SK-N-SH (cell line): ENCODE data around the gene AARS2. TPM values are rescaled to one million over a fixed set of nuclear protein-coding genes. Genes with fewer than 3 reads are reported as not detected.
"Not testable (repeated sequence)": the region's sequence is repeated elsewhere in the genome, so short reads cannot be mapped to it uniquely, and the experiment has no call there.

Experiments used
- CTCF ChIA-PET: fragments of 300-600, 350-600 bp; formaldehyde crosslinking; extraction: SDS; loops from one replicate; lab custom pipeline; 2021; lab: Yijun Ruan, JAX
- POLR2A ChIA-PET: fragments of 350-600 bp; sonication (Branson Sonifier 250); formaldehyde crosslinking; extraction: SDS; loops from one replicate; lab custom pipeline; 2020; ENCODE audit warnings: antibody characterized with exemption, inconsistent platforms; lab: Yijun Ruan, JAX
- DNase-seq: peaks from one replicate; pipeline ENCODE4 v3.0.0; 2012
- H2AFZ ChIP-seq: fragments of 200-600 bp; sonication (generic); 2 replicates; pipeline ENCODE4 v1.8.1; 2016; ENCODE audit warnings: antibody characterized with exemption, mild to moderate bottlenecking, low read depth
- H3F3A ChIP-seq: fragments of 200-600 bp; sonication (generic); replicated peaks from 2 replicates; pipeline ENCODE3; 2016; ENCODE audit warnings: antibody characterized with exemption, mild to moderate bottlenecking; ENCODE audit not compliant: insufficient read depth
- H3K27ac ChIP-seq, 2 experiments: fragments of 200-500 bp in 1 of 2; fragments of 200-600 bp in 1 of 2; sonication (Bioruptor generic) in 1 of 2; sonication (generic), shearing (Covaris generic) in 1 of 2; 2 replicates each; pipeline versions ENCODE4 v1.5.1 to v1.6.1; 2014 to 2016; ENCODE audit warnings: low read depth in 2 of 2, inconsistent platforms in 1 of 2, low read length in 1 of 2, mild to moderate bottlenecking in 1 of 2, mixed read lengths in 1 of 2
- H3K27me3 ChIP-seq: fragments of 200-600 bp; sonication (generic), shearing (Covaris generic); 2 replicates; pipeline ENCODE4 v1.6.1; 2016; ENCODE audit warnings: mixed run types; ENCODE audit not compliant: insufficient read depth
- H3K36me3 ChIP-seq, 2 experiments: fragments of 200-500 bp in 1 of 2; fragments of 200-600 bp in 1 of 2; sonication (Bioruptor generic) in 1 of 2; sonication (generic) in 1 of 2; replicated peaks in 1 of 2; 2 replicates each; pipeline versions ENCODE3 to v1.5.1; 2014 to 2016; ENCODE audit warnings: low read length in 1 of 2, mild to moderate bottlenecking in 1 of 2; ENCODE audit not compliant: insufficient read depth in 2 of 2, control insufficient read depth in 1 of 2
- H3K4me1 ChIP-seq, 2 experiments: fragments of 200-500 bp in 1 of 2; fragments of 200-600 bp in 1 of 2; sonication (Bioruptor generic) in 1 of 2; sonication (generic), shearing (Covaris generic) in 1 of 2; 2 replicates each; pipeline versions ENCODE4 v1.5.1 to v1.6.1; 2014 to 2016; ENCODE audit warnings: low read depth in 1 of 2, low read length in 1 of 2, mixed run types in 1 of 2; ENCODE audit not compliant: insufficient read depth in 2 of 2, control insufficient read depth in 1 of 2
- H3K4me2 ChIP-seq: fragments of 200-600 bp; sonication (generic), shearing (Covaris generic); 2 replicates; pipeline ENCODE4 v1.6.1; 2017; ENCODE audit warnings: mixed run types
- H3K4me3 ChIP-seq, 2 experiments: fragments of 200-500 bp in 1 of 2; fragments of 200-600 bp in 1 of 2; sonication (Bioruptor generic) in 1 of 2; sonication (generic), shearing (Covaris generic) in 1 of 2; 2 replicates each; pipeline versions ENCODE4 v1.5.1 to v1.8.1; 2014 to 2016; ENCODE audit warnings: low read depth in 2 of 2, inconsistent platforms in 1 of 2, low read length in 1 of 2, mild to moderate bottlenecking in 1 of 2, mixed read lengths in 1 of 2, moderate library complexity in 1 of 2
- H3K79me2 ChIP-seq: fragments of 200-600 bp; sonication (generic); 2 replicates; pipeline ENCODE4 v1.8.1; 2017; ENCODE audit warnings: mild to moderate bottlenecking; ENCODE audit not compliant: insufficient read depth
- H3K9ac ChIP-seq: fragments of 200-600 bp; sonication (generic); 2 replicates; pipeline ENCODE4 v1.6.1; 2017; ENCODE audit warnings: mixed run types
- H3K9me2 ChIP-seq: fragments of 200-600 bp; sonication (generic); 2 replicates; pipeline ENCODE4 v1.6.1; 2017; ENCODE audit warnings: mixed run types
- H3K9me3 ChIP-seq: fragments of 200-600 bp; sonication (generic); 2 replicates; pipeline ENCODE4 v1.6.1; 2017; ENCODE audit warnings: mixed run types, mild to moderate bottlenecking, moderate library complexity
- H4K20me1 ChIP-seq: fragments of 200-600 bp; sonication (generic); 2 replicates; pipeline ENCODE4 v1.6.1; 2017; ENCODE audit warnings: mild to moderate bottlenecking, mixed run types; ENCODE audit not compliant: insufficient read depth
- EZH2phosphoT487 ChIP-seq: fragments of 200-600 bp; sonication (generic); IDR thresholded peaks from 2 replicates; pipeline ENCODE4 v1.6.1; 2017; ENCODE audit warnings: low read depth, mixed run types, mild to moderate bottlenecking, antibody characterized with exemption, moderate library complexity, borderline replicate concordance
- FOXM1 ChIP-seq: IDR thresholded peaks from 2 replicates; pipeline ENCODE4 v1.4.0; 2012; ENCODE audit warnings: low read depth, mild to moderate bottlenecking
- NRF1 ChIP-seq: IDR thresholded peaks from 2 replicates; pipeline ENCODE4 v1.6.1; 2012; ENCODE audit warnings: low read depth, mild to moderate bottlenecking, low read length
- REST ChIP-seq: IDR thresholded peaks from 2 replicates; pipeline ENCODE4 v1.6.1; 2012; ENCODE audit warnings: mild to moderate bottlenecking, low read depth, low read length, moderate library complexity
- RXRA ChIP-seq: IDR thresholded peaks from 2 replicates; pipeline ENCODE4 v1.4.0; 2012; ENCODE audit warnings: low read depth, mild to moderate bottlenecking, borderline replicate concordance
- SIN3A ChIP-seq: IDR thresholded peaks from 2 replicates; pipeline ENCODE4 v1.6.1; 2012; ENCODE audit warnings: low read depth, mild to moderate bottlenecking, low read length, moderate library complexity, borderline replicate concordance
- WGBS: methylation state at CpG from one replicate; pipeline ENCODE4 v1.1.6; 2017; ENCODE audit warnings: low lambda C conversion rate; 5-methylcytosine and 5-hydroxymethylcytosine counted together
- polyA plus RNA-seq, 3 experiments: library from polyadenylated mRNA; depleted of rRNA; stranded (reverse); fragments of >200 nt; gene quantifications; 2 replicates each; pipeline ENCODE4 v1.2.3, GENCODE V29; 2012
- TF ChIP-seq, protein P1 (sequence below): IDR thresholded peaks from 2 replicates; pipeline ENCODE4; 2012
- TF ChIP-seq, protein P2 (sequence below): IDR thresholded peaks from 2 replicates; pipeline ENCODE4 v1.4.0; 2012; ENCODE audit warnings: low read depth

AARS2 gene
- polyA plus RNA-seq, 1 of the 3 experiments (the other 2 are of a cell fraction), result 9.5 TPM

GRCh38 chr6:44329858-44330257 lies 16.7 kb upstream of the AARS2 start:
- Histone ChIP-seq H4K20me1 (no peaks in the 10 kb centered on the region), H3K9ac (no peak overlapping the region), H3K4me1 (peaks cover 0 to 6% of the 10 kb centered on the region in 2 experiments; a peak in 1 of 4 replicates), H3K27me3 (peaks cover 29% of the 10 kb centered on the region), H3K79me2 (no peaks in the 10 kb centered on the region), H3K27ac (no peak overlapping the region), H3K4me3 (no peak overlapping the region), H3F3A (no peaks in the 10 kb centered on the region), H3K9me2 (no peaks in the 10 kb centered on the region), H3K36me3 (no peaks in the 10 kb centered on the region), H2AFZ (no peak overlapping the region), H3K4me2 (no peak overlapping the region), H3K9me3 (no peaks in the 10 kb centered on the region)
- DNase-seq, result no peak
- ChIA-PET POLR2A (no interaction called here), CTCF (interaction anchor here (1.1 to 1.9 kb wide), 5 partner anchors 8 to 73 kb away, joined by 3 to 8 read pairs (median 6); partner anchors contain the start of genes AARS2 and SLC35B2)
- WGBS, result 49% methylated on average over 5 of the region's 5 CpGs
- TF ChIP-seq REST, result no peak
- TF ChIP-seq FOXM1, result no peak
- TF ChIP-seq, protein P1, sequence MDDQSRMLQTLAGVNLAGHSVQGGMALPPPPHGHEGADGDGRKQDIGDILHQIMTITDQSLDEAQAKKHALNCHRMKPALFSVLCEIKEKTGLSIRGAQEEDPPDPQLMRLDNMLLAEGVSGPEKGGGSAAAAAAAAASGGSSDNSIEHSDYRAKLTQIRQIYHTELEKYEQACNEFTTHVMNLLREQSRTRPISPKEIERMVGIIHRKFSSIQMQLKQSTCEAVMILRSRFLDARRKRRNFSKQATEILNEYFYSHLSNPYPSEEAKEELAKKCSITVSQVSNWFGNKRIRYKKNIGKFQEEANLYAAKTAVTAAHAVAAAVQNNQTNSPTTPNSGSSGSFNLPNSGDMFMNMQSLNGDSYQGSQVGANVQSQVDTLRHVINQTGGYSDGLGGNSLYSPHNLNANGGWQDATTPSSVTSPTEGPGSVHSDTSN, result no peak
- no peak for TF ChIP-seq SIN3A
- no peak for TF ChIP-seq EZH2phosphoT487
- no peak for TF ChIP-seq NRF1
- no peak for TF ChIP-seq RXRA
- TF ChIP-seq, protein P2, sequence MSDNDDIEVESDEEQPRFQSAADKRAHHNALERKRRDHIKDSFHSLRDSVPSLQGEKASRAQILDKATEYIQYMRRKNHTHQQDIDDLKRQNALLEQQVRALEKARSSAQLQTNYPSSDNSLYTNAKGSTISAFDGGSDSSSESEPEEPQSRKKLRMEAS, result no peak

- 47% methylated on average over 6 of the region's 9 CpGs for WGBS
- H2AFZ ChIP-seq, H3K4me1 ChIP-seq, H3K4me3 ChIP-seq, H4K20me1 ChIP-seq, H3K9me2 ChIP-seq, H3K79me2 ChIP-seq, H3K27ac ChIP-seq, H3F3A ChIP-seq, H3K36me3 ChIP-seq, DNase-seq, H3K4me2 ChIP-seq, POLR2A ChIA-PET, H3K9ac ChIP-seq, H3K9me3 ChIP-seq: not testable (repeated sequence)
- H3K27me3 ChIP-seq, result peaks cover 29% of the 10 kb centered on the region
- CTCF ChIA-PET, result interaction anchor here (1.4 to 1.6 kb wide), 3 partner anchors 10 to 24 kb away, joined by 4 to 8 read pairs (median 6); partner anchors contain the start of gene AARS2
Measured at GRCh38 chr6:44328203-44328602, 15.1 kb upstream of the AARS2 start.
